Measurements from ENCODE around the gene NAT14. TPM values are rescaled to one million over a fixed set of nuclear protein-coding genes. Genes with fewer than 3 reads are reported as not detected.
A peak's percentile ranks its signal among the peaks of the same experiment; 100 is the strongest.

NAT14 gene
- total RNA-seq, 4 donors from 2014 or later, result 1.3 to 4.3 (median 2.9) TPM

- Histone ChIP-seq H3K36me3 (peaks cover 0 to 20% (median 0%) of the 10 kb centered on the region in 3 donors), H3K4me1 (peaks cover 11 to 27% (median 20%) of the 10 kb centered on the region in 3 donors), H3K27ac (no peak overlapping the region), H3K9me3 (no peaks in the 10 kb centered on the region), H3K27me3 (peaks cover 6 to 41% (median 20%) of the 10 kb centered on the region in 4 donors), H3K4me3 (peak overlapping the region in 3 of 4 donors; percentile 5 to 47 (median 27))
- intact Hi-C loops (cut with DNase I), result no loop called here
- DNase-seq, result no peak
- WGBS, 2 donors, result 8 to 50% methylated on average over 2 to 17 of the region's 34 CpGs
- TF ChIP-seq, protein P1, sequence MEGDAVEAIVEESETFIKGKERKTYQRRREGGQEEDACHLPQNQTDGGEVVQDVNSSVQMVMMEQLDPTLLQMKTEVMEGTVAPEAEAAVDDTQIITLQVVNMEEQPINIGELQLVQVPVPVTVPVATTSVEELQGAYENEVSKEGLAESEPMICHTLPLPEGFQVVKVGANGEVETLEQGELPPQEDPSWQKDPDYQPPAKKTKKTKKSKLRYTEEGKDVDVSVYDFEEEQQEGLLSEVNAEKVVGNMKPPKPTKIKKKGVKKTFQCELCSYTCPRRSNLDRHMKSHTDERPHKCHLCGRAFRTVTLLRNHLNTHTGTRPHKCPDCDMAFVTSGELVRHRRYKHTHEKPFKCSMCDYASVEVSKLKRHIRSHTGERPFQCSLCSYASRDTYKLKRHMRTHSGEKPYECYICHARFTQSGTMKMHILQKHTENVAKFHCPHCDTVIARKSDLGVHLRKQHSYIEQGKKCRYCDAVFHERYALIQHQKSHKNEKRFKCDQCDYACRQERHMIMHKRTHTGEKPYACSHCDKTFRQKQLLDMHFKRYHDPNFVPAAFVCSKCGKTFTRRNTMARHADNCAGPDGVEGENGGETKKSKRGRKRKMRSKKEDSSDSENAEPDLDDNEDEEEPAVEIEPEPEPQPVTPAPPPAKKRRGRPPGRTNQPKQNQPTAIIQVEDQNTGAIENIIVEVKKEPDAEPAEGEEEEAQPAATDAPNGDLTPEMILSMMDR (IDR thresholded peaks at IDR 0.05), result peak in 1 of 6 experiments; percentile 23
- no peak for TF ChIP-seq POLR2A (IDR thresholded peaks at IDR 0.05)
Observed at GRCh38 chr19:55452749-55453346, 32.1 kb upstream of the NAT14 start.

DNA sequence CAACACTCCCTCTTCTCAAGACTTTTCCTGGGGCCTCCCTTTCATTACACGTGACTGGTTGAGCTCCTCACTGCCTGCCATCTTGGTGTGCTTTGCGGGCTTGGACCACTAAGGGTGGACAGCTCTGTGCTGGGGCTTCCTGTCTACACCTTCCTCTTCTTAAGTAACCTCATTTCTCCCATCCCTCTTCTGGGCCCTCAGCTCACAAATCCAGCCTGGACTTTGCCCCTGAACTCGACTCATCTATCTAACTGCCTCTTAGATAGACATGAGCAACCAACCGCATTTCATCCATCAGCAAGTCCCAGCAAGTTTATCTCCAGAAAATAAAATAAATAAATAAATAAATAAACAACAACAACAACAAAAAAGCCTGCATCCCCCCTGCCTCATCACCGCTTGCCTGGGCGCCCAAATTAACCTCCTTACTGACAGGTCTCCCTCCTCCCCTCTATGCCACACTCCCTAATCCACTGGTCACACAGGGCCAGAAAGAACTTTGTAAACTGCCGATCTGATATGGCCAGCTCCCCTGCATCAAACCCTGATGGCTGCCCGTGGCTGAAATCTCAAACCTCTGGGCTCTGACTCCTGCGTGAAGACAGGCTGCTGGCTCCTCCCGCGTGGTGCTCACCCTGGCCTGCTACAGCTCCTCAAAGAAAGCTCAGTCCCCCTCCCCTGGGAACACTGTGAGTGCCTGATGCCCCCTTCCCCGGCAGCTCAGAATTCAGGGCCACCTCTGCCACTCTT, 31.3 kb upstream of the NAT14 start:
- Histone ChIP-seq H3K27me3 (peaks cover 6 to 41% (median 20%) of the 10 kb centered on the region in 4 donors), H3K27ac (no peak overlapping the region), H3K4me3 (no peak overlapping the region), H3K9me3 (no peaks in the 10 kb centered on the region), H3K4me1 (peaks cover 11 to 24% (median 20%) of the 10 kb centered on the region in 3 donors), H3K36me3 (peaks cover 0 to 20% (median 0%) of the 10 kb centered on the region in 3 donors)
- WGBS, 2 donors, result 85 to 89% methylated on average over 10 to 11 of the region's 12 CpGs
- no peak for TF ChIP-seq POLR2A (IDR thresholded peaks at IDR 0.05)
- TF ChIP-seq, protein P1 (IDR thresholded peaks at IDR 0.05), result no peak
- intact Hi-C loops (cut with DNase I), result no loop called here
- no peak for DNase-seq

GRCh38 chr19:55454787-55455243, 30.2 kb upstream of the NAT14 start:
- H3K4me1 ChIP-seq, result peaks cover 14 to 30% (median 20%) of the 10 kb centered on the region in 3 donors
- no peak overlapping the region for H3K4me3 ChIP-seq
- peaks cover 0 to 20% (median 0%) of the 10 kb centered on the region in 3 donors for H3K36me3 ChIP-seq
- intact Hi-C loops (cut with DNase I), result no loop called here
- peaks cover 6 to 33% (median 15%) of the 10 kb centered on the region in 4 donors for H3K27me3 ChIP-seq
- H3K9me3 ChIP-seq, result no peaks in the 10 kb centered on the region
- H3K27ac ChIP-seq, result no peak overlapping the region
- WGBS, 2 donors, result 60% methylated on average over 9 of the region's 14 CpGs; no CpG with 5 or more reads in 1 of the 2 donors
- DNase-seq, result no peak
- TF ChIP-seq POLR2A (IDR thresholded peaks at IDR 0.05), result no peak
- TF ChIP-seq, protein P1 (IDR thresholded peaks at IDR 0.05), result peak; percentile 24 to 67 (median 42)

DNA sequence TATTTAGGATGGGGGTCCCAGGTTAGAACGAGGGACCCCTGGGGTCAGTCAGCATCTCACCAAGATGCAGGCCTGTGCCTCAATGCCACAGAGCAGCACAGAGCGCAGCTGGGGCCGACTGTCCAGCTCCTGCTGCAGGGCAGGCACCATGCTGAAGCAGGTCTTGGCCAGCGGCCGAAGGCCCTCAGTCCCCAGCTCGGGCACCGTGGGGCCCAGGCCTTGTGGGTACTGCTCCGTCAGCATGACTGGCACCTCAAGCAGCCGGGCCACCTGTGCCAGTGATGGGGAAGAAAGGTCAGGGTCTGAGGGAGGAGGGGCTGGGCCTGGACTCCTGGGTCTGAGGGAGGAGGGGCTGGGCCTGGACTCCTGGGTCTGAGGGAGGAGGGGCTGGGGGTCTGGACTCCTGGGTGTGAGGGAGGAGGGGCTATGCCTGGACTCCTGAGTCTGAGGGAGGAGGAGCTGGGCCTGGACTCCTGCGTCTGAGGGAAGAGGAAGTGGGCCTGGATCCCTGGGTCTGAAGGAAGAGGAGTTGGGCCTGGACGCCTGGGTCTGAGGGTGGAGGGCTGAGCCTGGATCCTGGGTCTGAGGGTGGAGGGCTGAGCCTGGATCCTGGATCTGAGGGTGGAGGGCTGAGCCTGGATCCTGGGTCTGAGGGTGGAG, 29.3 kb upstream of the NAT14 start:
- WGBS, 2 donors, result 45 to 90% methylated on average over 1 to 4 of the region's 11 CpGs
- no peak for DNase-seq
- H3K4me1 ChIP-seq, result peaks cover 21 to 39% (median 25%) of the 10 kb centered on the region in 3 donors
- H3K9me3 ChIP-seq, result no peaks in the 10 kb centered on the region
- H3K4me3 ChIP-seq, result no peak overlapping the region
- no peak overlapping the region for H3K27ac ChIP-seq
- no peak for TF ChIP-seq POLR2A (IDR thresholded peaks at IDR 0.05)
- TF ChIP-seq, protein P1 (IDR thresholded peaks at IDR 0.05), result no peak
- peaks cover 6 to 26% (median 13%) of the 10 kb centered on the region in 4 donors for H3K27me3 ChIP-seq
- intact Hi-C loops (cut with DNase I), result no loop called here
- H3K36me3 ChIP-seq, result peaks cover 0 to 20% (median 0%) of the 10 kb centered on the region in 3 donors

Measured in esophagus squamous epithelium (tissue), 5 donors.